Measurements from ENCODE around the gene B3GALT4.

GRCh38 chr6:33299237-33299944 is 22.5 kb downstream of the B3GALT4 start:
- TF ChIP-seq EZH2 (IDR thresholded peaks at IDR 0.05; ENCODE audit: insufficient read depth, poor library complexity, severe bottlenecking): no peak
- TF ChIP-seq EZH2phosphoT487 (IDR thresholded peaks at IDR 0.05; ENCODE audit: insufficient read depth, low read depth): no peak

Measured in GM23248 (cell line).